K562 (cell line): ENCODE results near the gene ALOX12B.

Source experiments
- CBX3 ChIP-seq, 2 experiments: IDR thresholded peaks; 1 replicate in 1 of 2; 2 replicates in 1 of 2; pipeline ENCODE4 v1.6.1; 2012; ENCODE audit warnings: inconsistent platforms in 2 of 2, low read length in 2 of 2, borderline replicate concordance in 1 of 2, control low read depth in 1 of 2
- CTCF ChIP-seq, 3 experiments: IDR thresholded peaks in 2 of 3; conservative IDR thresholded peaks in 1 of 3; 2 replicates each; pipeline ENCODE4 v1.5.1; 2011 to 2012; ENCODE audit warnings: low read length in 3 of 3, mild to moderate bottlenecking in 3 of 3, control low read depth in 2 of 3, improper control_type of control experiment in 1 of 3, inconsistent platforms in 1 of 3, low read depth in 1 of 3, mixed read lengths in 1 of 3, moderate library complexity in 1 of 3; ENCODE audit not compliant: insufficient read depth in 2 of 3
- GABPA ChIP-seq: fragments of 200-800 bp; sonication (Bioruptor generic); conservative IDR thresholded peaks from 2 replicates; pipeline ENCODE4 v1.6.1; 2016; ENCODE audit warnings: low read depth, missing genetic modification characterization, missing compliant biosample characterization
- GTF2F1 ChIP-seq: IDR thresholded peaks from 2 replicates; pipeline ENCODE4 v1.6.1; 2011; ENCODE audit warnings: low read depth, low read length, improper control_type of control experiment
- MTA3 ChIP-seq: fragments of 450-650 bp; formaldehyde crosslinking; IDR thresholded peaks from 2 replicates; pipeline ENCODE4 v1.6.1; 2017; ENCODE audit warnings: mild to moderate bottlenecking, borderline replicate concordance
- SRSF3 ChIP-seq: fragments of 200-400 bp; formaldehyde crosslinking; IDR thresholded peaks from 2 replicates; pipeline ENCODE4 v1.6.1; 2016; ENCODE audit warnings: mild to moderate bottlenecking, low read length, moderate library complexity; ENCODE audit not compliant: insufficient read depth
- TFAP4 ChIP-seq: sonication (generic); formaldehyde crosslinking; IDR thresholded peaks from 2 replicates; pipeline ENCODE4 v1.8.0; 2022; ENCODE audit warnings: missing genetic modification reagents, mild to moderate bottlenecking, moderate library complexity, borderline replicate concordance
- THRAP3 ChIP-seq: fragments of 450-650 bp; IDR thresholded peaks from 2 replicates; pipeline ENCODE4 v1.6.1; 2016; ENCODE audit warnings: mild to moderate bottlenecking, inconsistent platforms, borderline replicate concordance
- ZBTB33 ChIP-seq: sonication (generic); formaldehyde crosslinking; IDR thresholded peaks from 2 replicates; pipeline ENCODE4 v1.8.1; 2023; ENCODE audit warnings: mild to moderate bottlenecking, missing genetic modification reagents
- ZNF274 ChIP-seq: IDR thresholded peaks from 2 replicates; pipeline ENCODE4 v1.6.1; 2011; ENCODE audit warnings: low read depth, mild to moderate bottlenecking, low read length, moderate library complexity, borderline replicate concordance
- TF ChIP-seq, protein P1 (sequence below): fragments of 250-450 bp; sonication (Bioruptor Pico); IDR thresholded peaks from 2 replicates; pipeline ENCODE4 v1.5.1; 2021; ENCODE audit warnings: mild to moderate bottlenecking

DNA sequence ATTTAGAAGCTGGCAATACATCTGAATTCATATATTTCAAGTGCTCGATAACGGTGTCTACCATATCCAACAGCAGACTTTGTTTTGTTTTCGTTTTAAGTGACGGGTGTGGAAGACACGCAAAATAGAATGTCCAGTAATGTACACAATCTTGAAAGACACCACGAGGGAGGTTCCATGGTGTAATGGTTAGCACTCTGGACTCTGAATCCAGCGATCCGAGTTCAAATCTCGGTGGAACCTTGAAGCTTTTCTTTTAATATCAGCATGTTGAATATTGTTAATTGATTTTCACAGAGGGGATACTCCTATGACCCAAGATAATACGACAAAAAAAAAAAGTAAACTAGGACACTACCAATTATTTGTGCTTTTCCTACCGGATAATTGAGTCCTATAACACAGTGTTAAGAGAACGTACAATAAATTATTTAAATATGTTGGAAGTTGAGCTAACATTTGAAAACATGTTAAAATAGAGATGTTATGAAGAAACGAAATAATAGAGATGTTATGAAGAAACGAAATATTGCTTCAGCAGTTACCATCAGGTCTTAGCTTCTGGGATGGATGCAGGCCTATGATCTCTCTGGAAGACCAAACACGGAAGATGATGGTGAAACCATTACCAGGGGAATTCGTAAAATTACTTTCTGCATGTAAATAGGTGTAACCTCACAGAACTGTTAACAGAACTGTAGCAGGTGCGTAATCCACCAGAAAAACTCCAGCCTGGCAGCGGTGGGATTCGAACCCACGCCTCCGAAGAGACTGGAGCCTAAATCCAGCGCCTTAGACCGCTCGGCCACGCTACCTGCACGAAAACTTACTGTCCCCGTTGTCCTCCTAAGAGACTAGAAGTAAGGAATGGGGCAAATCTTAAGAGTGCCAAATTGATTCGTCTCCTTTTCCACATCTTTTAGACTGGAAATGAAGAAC, 32.3 kb upstream of the ALOX12B start:
- TF ChIP-seq GABPA (tag): no peak
- TF ChIP-seq GTF2F1: 0 out of 2 replicates have a peak, but pooled peaks have one; percentile 39
- TF ChIP-seq MTA3: peak; percentile 13; the same call in 1 of the 2 replicates
- TF ChIP-seq ZNF274: peak; percentile 73; the same call in 1 of the 2 replicates
- TF ChIP-seq THRAP3: no peak
- no peak for TF ChIP-seq ZBTB33 (CRISPR knock-in tag)
- TF ChIP-seq CTCF (IDR thresholded peaks at IDR 0.05 in 2 of 3, conservative IDR thresholded peaks at IDR 0.05 in 1 of 3; ENCODE audit: insufficient read depth in 2 of 3, low read depth in 1 of 3, low read length in 3 of 3): no peak
- TF ChIP-seq SRSF3: no peak
- no peak for TF ChIP-seq TFAP4
- no peak for TF ChIP-seq CBX3 (IDR thresholded peaks at IDR 0.05; ENCODE audit: borderline replicate concordance in 1 of 2, low read length in 2 of 2)
- TF ChIP-seq, protein P1, sequence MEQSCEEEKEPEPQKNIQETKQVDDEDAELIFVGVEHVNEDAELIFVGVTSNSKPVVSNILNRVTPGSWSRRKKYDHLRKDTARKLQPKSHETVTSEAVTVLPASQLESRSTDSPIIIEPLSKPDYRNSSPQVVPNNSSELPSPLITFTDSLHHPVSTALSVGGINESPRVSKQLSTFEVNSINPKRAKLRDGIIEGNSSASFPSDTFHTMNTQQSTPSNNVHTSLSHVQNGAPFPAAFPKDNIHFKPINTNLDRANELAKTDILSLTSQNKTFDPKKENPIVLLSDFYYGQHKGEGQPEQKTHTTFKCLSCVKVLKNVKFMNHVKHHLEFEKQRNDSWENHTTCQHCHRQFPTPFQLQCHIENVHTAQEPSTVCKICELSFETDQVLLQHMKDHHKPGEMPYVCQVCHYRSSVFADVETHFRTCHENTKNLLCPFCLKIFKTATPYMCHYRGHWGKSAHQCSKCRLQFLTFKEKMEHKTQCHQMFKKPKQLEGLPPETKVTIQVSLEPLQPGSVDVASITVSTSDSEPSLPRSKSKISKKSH (CRISPR knock-in tag): no peak
